LNCaP clone FGC (cell line): ENCODE results near the gene TRAPPC14.
A peak's percentile ranks its signal among the peaks of the same experiment; 100 is the strongest.

Experiments
- DNase-seq: peaks from one replicate; pipeline ENCODE4 v3.0.0-alpha.2; 2011; ENCODE audit warnings: low read depth
- H3K4me3 ChIP-seq: 2 replicates; pipeline ENCODE4 v1.5.1; 2011; ENCODE audit warnings: mild to moderate bottlenecking, low read depth, low read length, control low read depth
- TF ChIP-seq, protein P1 (sequence below): IDR thresholded peaks from 2 replicates; pipeline ENCODE4 v1.5.1; 2012; ENCODE audit warnings: mild to moderate bottlenecking; ENCODE audit not compliant: control insufficient read depth, insufficient read depth; ENCODE audit errors: extremely low read depth

TRAPPC14 gene

DNA sequence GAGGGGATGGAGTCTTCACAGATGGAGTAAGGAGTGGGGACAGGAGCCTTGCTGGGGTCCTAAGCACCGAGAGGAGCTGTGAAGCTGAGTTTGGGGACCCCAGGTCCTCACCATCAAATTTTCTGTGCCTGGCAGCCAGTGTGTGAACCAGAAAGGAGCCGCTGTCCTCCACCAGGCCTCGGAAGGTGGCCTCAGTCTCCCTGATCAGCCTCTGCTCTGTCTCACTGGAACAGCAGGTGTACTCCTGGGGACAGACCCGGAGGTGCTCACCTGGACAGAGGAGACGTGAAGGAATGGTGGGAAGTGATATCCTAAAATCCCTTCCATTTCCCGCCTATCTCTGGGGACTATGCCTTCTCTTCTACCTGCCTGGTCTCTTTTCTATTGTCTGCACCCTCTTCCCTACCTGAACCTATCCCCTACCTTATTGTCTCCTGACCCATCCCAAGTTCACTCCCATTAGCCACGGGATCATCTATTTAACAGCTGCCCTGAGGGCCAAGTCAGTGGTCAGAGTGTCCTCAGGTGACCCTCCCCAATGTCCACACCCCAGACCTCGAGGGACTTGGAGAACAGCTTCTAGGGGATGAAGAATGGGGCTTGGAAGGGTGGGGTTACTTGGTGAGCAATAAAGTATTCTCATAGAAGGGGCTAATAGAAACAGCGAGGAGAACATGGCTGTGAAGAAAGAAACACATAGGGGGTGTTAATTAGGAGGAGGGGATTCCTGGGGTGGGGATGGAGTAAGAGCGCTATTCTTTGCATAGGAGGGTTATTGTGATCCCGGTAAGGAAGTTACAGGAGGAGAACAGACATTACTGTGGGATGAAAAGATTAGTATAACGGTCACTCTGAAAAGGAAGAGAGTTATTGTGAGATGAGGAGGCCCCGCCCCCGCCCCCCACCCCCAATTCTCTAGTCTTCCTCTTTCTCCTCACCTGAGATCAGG lies 17.8 kb upstream of the TRAPPC14 start:
- H3K4me3 ChIP-seq, result peak overlapping the region; percentile 93
- TF ChIP-seq, protein P1, sequence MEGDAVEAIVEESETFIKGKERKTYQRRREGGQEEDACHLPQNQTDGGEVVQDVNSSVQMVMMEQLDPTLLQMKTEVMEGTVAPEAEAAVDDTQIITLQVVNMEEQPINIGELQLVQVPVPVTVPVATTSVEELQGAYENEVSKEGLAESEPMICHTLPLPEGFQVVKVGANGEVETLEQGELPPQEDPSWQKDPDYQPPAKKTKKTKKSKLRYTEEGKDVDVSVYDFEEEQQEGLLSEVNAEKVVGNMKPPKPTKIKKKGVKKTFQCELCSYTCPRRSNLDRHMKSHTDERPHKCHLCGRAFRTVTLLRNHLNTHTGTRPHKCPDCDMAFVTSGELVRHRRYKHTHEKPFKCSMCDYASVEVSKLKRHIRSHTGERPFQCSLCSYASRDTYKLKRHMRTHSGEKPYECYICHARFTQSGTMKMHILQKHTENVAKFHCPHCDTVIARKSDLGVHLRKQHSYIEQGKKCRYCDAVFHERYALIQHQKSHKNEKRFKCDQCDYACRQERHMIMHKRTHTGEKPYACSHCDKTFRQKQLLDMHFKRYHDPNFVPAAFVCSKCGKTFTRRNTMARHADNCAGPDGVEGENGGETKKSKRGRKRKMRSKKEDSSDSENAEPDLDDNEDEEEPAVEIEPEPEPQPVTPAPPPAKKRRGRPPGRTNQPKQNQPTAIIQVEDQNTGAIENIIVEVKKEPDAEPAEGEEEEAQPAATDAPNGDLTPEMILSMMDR, result no peak
- no peak for DNase-seq

- TF ChIP-seq, protein P1, result no peak
- no peak for DNase-seq
- no peak overlapping the region for H3K4me3 ChIP-seq
These were observed 16.9 kb upstream of the TRAPPC14 start for GRCh38 chr7:100175296-100175935.

- H3K4me3 ChIP-seq, result no peak overlapping the region
- TF ChIP-seq, protein P1, result no peak
- DNase-seq, result no peak
These were observed 16.1 kb upstream of the TRAPPC14 start for GRCh38 chr7:100174582-100174981.

- no peak overlapping the region for H3K4me3 ChIP-seq
- DNase-seq, result no peak
- TF ChIP-seq, protein P1, result no peak
These were observed 15.4 kb upstream of the TRAPPC14 start for GRCh38 chr7:100173806-100174495.

GRCh38 chr7:100171840-100172239 lies 13.3 kb upstream of the TRAPPC14 start:
- no peak for DNase-seq
- TF ChIP-seq, protein P1, result no peak
- H3K4me3 ChIP-seq, result no peak overlapping the region

DNA sequence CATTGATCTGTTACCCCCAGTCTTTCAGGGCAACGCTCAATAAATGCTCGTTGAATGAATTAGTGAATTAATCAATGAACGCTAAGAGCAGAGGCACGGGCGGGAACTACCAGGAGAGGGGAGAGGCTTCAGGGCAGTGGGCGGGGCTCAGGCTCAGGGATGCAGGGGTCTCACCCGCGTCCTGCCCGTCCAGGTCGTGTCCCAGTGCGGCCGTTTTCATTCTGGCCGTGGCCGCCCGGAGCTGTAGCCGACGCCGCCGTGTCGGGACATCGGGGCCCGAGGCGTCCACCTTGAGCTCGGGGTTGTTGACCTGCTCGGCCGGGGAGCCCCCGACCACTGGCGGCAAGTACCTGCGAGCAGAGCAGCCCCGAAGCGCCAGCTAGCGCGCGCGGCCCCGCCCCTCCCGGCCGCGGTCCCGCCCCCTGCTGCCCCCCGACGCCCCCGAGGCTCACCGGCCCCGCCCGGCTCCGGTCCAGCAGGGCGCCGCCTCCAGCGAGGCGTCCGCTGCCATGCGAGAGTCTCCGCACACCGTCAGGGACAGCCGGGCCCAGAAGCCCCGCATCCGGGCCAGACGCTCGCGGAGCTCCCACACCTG lies 12.7 kb upstream of the TRAPPC14 start:
- no peak for DNase-seq
- TF ChIP-seq, protein P1, result no peak
- no peak overlapping the region for H3K4me3 ChIP-seq
